Measurements from ENCODE around the gene TATDN3.
"Not testable (repeated sequence)": the region's sequence is repeated elsewhere in the genome, so short reads cannot be mapped to it uniquely, and the experiment has no call there.

The TATDN3 gene
- long read RNA-seq, donor 1, transcript TATDN3-202 (10 exons, 2,389 nt), result major isoform, 5 of 7 reads
- long read RNA-seq, donor 1, partial matches to known transcripts, result 0 of 7 reads
- long read RNA-seq, donor 1, other reads (novel, unspliced or antisense), result 0 of 7 reads
- long read RNA-seq, donor 2, partial matches to known transcripts, result 0 of 5 reads
- long read RNA-seq, donor 2, other reads (novel, unspliced or antisense), result 0 of 5 reads
- long read RNA-seq, donor 3, partial matches to known transcripts, result 0 of 2 reads
- long read RNA-seq, donor 3, other reads (novel, unspliced or antisense), result 0 of 2 reads
- long read RNA-seq, donor 4, transcript TATDN3-201 (10 exons, 2,321 nt), result major isoform, 5 of 10 reads
- long read RNA-seq, donor 4, partial matches to known transcripts, result 0 of 10 reads
- long read RNA-seq, donor 4, other reads (novel, unspliced or antisense), result 0 of 10 reads
- long read RNA-seq, donor 5, partial matches to known transcripts, result 0 of 3 reads
- long read RNA-seq, donor 5, other reads (novel, unspliced or antisense), result 0 of 3 reads
- long read RNA-seq, donor 6, partial matches to known transcripts, result 0 of 6 reads
- long read RNA-seq, donor 6, other reads (novel, unspliced or antisense), result 0 of 6 reads
- long read RNA-seq, donor 7, transcript TATDN3-201 (10 exons, 2,321 nt), result major isoform, 5 of 9 reads
- long read RNA-seq, donor 7, partial matches to known transcripts, result 0 of 9 reads
- long read RNA-seq, donor 7, other reads (novel, unspliced or antisense), result 0 of 9 reads
- long read RNA-seq, donor 8, partial matches to known transcripts, result 0 of 6 reads
- long read RNA-seq, donor 8, other reads (novel, unspliced or antisense), result 0 of 6 reads

GRCh38 chr1:212791676-212792395 is at the start of gene TATDN3, which contains the start of gene NSL1:
Gene TATDN3 (plus strand): TSS chr1:212791894. CDS start chr1:212791922, 28 bp downstream.
Gene NSL1 (minus strand): TSS chr1:212791777. CDS start chr1:212791763, 14 bp downstream.
- peak; percentile 91 for DNase-seq

GRCh38 chr1:212743901-212744475 is 47.7 kb upstream of the TATDN3 start:
- no peak for DNase-seq

- no peak for DNase-seq
Observed at GRCh38 chr1:212745303-212745702, 46.4 kb upstream of the TATDN3 start.

GRCh38 chr1:212746546-212746945 is 45.1 kb upstream of the TATDN3 start:
- no peak for DNase-seq

- no peak for DNase-seq
Observed at GRCh38 chr1:212749821-212750535, 41.7 kb upstream of the TATDN3 start.

GRCh38 chr1:212752252-212752933 is 39.3 kb upstream of the TATDN3 start:
- no peak for DNase-seq

- no peak for DNase-seq
Observed at GRCh38 chr1:212752934-212753497, 38.7 kb upstream of the TATDN3 start.

GRCh38 chr1:212753749-212754148 is 37.9 kb upstream of the TATDN3 start:
- DNase-seq, result no peak

GRCh38 chr1:212754193-212754592 is 37.5 kb upstream of the TATDN3 start:
- no peak for DNase-seq

GRCh38 chr1:212754680-212755079 is 37.0 kb upstream of the TATDN3 start:
- no peak for DNase-seq

- DNase-seq, result no peak
Observed at GRCh38 chr1:212759683-212760082, 32.0 kb upstream of the TATDN3 start.

- DNase-seq, result no peak
Observed at GRCh38 chr1:212760126-212760823, 31.4 kb upstream of the TATDN3 start.

- no peak for DNase-seq
Observed at GRCh38 chr1:212762234-212762633, 29.5 kb upstream of the TATDN3 start.

GRCh38 chr1:212762839-212763238 is 28.9 kb upstream of the TATDN3 start:
- DNase-seq, result no peak

- DNase-seq, result not testable (repeated sequence)
Observed at GRCh38 chr1:212764718-212765281, 26.9 kb upstream of the TATDN3 start.

- DNase-seq, result not testable (repeated sequence)
Observed at GRCh38 chr1:212766825-212767224, 24.9 kb upstream of the TATDN3 start.

- DNase-seq, result no peak
Observed at GRCh38 chr1:212769459-212770167, 22.1 kb upstream of the TATDN3 start.

GRCh38 chr1:212771341-212771740 is 20.4 kb upstream of the TATDN3 start:
- no peak for DNase-seq

GRCh38 chr1:212773011-212773410 is 18.7 kb upstream of the TATDN3 start:
- DNase-seq, result no peak

Measured in right kidney (tissue), 9 donors.